ENCODE data around the gene TM9SF3. TPM values are rescaled to one million over a fixed set of nuclear protein-coding genes. Genes with fewer than 3 reads are reported as not detected.

TM9SF3 gene
- total RNA-seq, 1 donor from 2014 or later = 78.5 TPM

DNA sequence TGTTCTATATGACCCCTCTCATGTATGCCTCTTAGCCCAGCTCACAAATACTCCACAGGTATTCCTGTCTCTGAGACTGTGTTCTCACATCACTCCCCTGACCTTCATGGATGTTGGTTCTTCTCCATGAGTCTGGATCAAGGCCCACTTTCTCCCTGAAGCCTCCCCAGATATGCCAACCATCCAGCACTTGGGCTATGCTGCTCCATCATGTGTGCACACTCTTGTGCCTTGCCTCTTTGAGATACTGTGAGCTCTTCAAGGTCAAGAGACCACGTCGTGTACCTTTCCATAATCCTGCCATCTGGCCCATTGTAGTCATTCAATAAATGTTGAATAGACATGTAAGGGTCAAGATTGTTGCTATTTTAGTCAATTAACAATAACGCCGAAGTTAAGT, 30.1 kb upstream of the TM9SF3 start:
- TF ChIP-seq, protein P1, sequence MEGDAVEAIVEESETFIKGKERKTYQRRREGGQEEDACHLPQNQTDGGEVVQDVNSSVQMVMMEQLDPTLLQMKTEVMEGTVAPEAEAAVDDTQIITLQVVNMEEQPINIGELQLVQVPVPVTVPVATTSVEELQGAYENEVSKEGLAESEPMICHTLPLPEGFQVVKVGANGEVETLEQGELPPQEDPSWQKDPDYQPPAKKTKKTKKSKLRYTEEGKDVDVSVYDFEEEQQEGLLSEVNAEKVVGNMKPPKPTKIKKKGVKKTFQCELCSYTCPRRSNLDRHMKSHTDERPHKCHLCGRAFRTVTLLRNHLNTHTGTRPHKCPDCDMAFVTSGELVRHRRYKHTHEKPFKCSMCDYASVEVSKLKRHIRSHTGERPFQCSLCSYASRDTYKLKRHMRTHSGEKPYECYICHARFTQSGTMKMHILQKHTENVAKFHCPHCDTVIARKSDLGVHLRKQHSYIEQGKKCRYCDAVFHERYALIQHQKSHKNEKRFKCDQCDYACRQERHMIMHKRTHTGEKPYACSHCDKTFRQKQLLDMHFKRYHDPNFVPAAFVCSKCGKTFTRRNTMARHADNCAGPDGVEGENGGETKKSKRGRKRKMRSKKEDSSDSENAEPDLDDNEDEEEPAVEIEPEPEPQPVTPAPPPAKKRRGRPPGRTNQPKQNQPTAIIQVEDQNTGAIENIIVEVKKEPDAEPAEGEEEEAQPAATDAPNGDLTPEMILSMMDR (IDR thresholded peaks at IDR 0.05; ENCODE audit: insufficient read depth, low read length, poor library complexity, severe bottlenecking) = no peak
- no peak for DNase-seq (ENCODE audit: low read depth)
- Histone ChIP-seq H3K27me3 (ENCODE audit: control insufficient read depth, insufficient read depth, low read length) (no peaks in the 10 kb centered on the region), H3K36me3 (ENCODE audit: control insufficient read depth, insufficient read depth, low read length) (no peaks in the 10 kb centered on the region), H3K4me3 (ENCODE audit: low read depth, low read length) (no peak overlapping the region)

DNA sequence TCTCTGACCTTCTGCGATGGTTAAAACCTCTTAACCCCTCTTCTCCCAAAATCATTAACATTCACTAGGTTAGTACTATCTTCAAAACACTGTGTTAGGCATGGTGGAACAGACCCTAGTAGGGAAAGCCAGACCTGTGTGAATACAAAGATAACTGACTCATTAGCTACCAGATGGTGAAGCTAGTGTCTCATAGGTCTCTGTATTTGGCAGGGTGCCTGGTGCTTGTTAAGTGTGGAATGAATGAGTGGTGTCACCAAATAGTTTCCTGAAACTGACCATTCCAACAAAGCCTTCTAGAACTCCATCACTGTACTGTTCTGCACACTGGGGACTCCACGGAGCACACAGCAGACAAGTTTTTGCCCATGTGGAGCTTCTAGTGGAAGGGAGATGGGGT, 27.7 kb upstream of the TM9SF3 start:
- H3K4me3 ChIP-seq (ENCODE audit: low read depth, low read length) = no peak overlapping the region
- TF ChIP-seq, protein P1 (IDR thresholded peaks at IDR 0.05; ENCODE audit: insufficient read depth, low read length, poor library complexity, severe bottlenecking) = no peak
- no peaks in the 10 kb centered on the region for H3K36me3 ChIP-seq (ENCODE audit: control insufficient read depth, insufficient read depth, low read length)
- peak; percentile 78 for DNase-seq (ENCODE audit: low read depth)
- H3K27me3 ChIP-seq (ENCODE audit: control insufficient read depth, insufficient read depth, low read length) = no peaks in the 10 kb centered on the region

DNA sequence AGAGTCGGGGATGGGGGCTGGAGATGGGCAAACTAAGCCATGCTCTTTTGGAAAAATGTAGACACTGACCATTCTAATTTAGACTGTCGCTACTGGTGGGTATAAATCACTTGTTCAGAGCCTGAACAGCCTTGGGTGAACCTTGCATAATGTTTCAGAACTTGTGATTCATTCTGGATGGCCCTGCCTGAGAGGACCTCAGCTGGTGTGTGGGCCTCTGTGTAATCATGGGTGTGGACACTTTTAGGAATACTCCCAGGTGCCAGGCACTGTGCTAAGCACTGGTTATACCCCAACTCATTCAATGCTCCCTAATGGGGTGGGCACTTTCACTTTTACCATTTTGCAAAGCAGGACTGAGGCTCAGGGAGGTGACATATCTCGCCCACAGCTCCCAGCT, 26.8 kb upstream of the TM9SF3 start:
- TF ChIP-seq, protein P1 (IDR thresholded peaks at IDR 0.05; ENCODE audit: insufficient read depth, low read length, poor library complexity, severe bottlenecking) = no peak
- no peak overlapping the region for H3K4me3 ChIP-seq (ENCODE audit: low read depth, low read length)
- DNase-seq (ENCODE audit: low read depth) = no peak
- H3K27me3 ChIP-seq (ENCODE audit: control insufficient read depth, insufficient read depth, low read length) = no peaks in the 10 kb centered on the region
- no peaks in the 10 kb centered on the region for H3K36me3 ChIP-seq (ENCODE audit: control insufficient read depth, insufficient read depth, low read length)

DNA sequence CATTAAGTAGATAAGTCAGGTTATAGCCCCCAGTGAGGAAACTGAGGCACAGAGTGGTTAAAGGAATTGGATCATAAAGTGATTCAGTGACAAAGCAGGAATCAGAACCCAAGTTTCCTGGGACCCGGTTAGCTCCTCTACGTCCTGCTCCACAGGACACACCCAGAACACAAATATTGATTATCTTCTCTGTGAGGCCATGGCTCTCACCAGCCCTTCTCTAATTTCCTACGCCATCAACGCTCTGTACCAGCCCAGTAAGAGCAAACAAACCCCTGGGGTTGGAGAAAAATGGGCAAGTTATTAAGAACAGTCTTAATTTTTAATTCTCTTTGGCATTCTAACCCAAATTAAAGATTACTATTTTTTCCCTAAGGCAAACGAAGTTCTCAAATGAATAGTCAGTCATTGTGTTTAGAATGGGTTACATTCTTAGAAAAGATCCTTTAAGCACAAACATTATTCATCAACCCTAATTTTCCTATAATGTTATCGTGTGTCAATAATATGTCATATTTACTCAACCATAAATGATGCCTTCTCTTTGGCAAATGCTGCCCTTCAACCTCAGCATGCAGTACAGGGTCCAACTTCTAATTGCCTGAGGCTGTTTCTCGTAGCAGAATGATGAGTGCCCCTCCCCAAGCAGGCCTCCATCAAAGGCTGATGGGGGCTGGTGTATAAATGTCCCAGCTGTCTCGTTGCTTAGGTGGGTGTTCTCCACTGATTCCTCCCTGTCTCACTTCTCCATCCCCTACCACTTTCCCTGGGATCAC, 25.4 kb upstream of the TM9SF3 start:
- no peak for DNase-seq (ENCODE audit: low read depth)
- Histone ChIP-seq H3K4me3 (ENCODE audit: low read depth, low read length) (no peak overlapping the region), H3K27me3 (ENCODE audit: control insufficient read depth, insufficient read depth, low read length) (no peaks in the 10 kb centered on the region), H3K36me3 (ENCODE audit: control insufficient read depth, insufficient read depth, low read length) (no peaks in the 10 kb centered on the region)
- TF ChIP-seq, protein P1 (IDR thresholded peaks at IDR 0.05; ENCODE audit: insufficient read depth, low read length, poor library complexity, severe bottlenecking) = no peak

DNA sequence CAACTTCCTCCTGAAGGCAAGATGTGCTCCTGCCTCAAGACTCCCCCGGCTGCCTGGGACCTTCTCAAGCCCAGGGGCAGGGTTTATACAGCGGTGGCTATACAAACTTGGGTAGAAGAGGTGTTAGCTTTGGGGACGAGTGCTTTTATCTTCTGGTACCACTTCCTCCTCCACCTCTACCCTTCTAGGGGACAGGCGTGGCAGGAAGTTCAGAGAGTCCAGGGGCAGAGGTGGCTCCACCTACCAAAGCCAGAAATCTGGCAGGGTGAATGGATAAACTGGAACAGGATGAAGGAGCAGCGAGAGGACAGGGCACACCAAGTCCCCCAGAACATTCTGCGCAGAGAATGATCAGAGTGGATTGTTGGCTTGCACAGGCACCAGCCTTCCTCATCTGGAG, 24.0 kb upstream of the TM9SF3 start:
- Histone ChIP-seq H3K4me3 (ENCODE audit: low read depth, low read length) (no peak overlapping the region), H3K36me3 (ENCODE audit: control insufficient read depth, insufficient read depth, low read length) (no peaks in the 10 kb centered on the region), H3K27me3 (ENCODE audit: control insufficient read depth, insufficient read depth, low read length) (no peaks in the 10 kb centered on the region)
- DNase-seq (ENCODE audit: low read depth) = no peak
- TF ChIP-seq, protein P1 (IDR thresholded peaks at IDR 0.05; ENCODE audit: insufficient read depth, low read length, poor library complexity, severe bottlenecking) = no peak

DNA sequence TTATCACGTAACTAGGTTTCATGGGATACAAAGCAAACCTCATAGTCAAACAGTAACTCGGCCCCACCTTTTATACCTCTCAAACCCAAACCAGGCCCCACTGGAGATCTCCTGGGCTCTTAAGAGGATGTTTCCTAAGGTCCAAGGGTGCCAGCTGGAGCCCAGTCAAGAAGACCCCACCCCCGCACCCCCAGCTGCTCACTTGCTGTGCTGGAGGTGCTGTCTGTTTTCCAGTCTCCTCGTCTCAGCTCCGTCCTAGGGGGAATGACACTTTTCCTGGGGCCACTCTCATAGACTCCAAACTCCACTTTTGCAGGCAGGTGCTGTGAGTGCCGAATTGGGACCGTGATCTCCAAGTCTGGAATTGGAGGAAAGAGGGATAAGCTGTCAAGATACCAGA, 22.7 kb upstream of the TM9SF3 start:
- no peak for DNase-seq (ENCODE audit: low read depth)
- TF ChIP-seq, protein P1 (IDR thresholded peaks at IDR 0.05; ENCODE audit: insufficient read depth, low read length, poor library complexity, severe bottlenecking) = no peak
- Histone ChIP-seq H3K27me3 (ENCODE audit: control insufficient read depth, insufficient read depth, low read length) (no peaks in the 10 kb centered on the region), H3K36me3 (ENCODE audit: control insufficient read depth, insufficient read depth, low read length) (no peaks in the 10 kb centered on the region), H3K4me3 (ENCODE audit: low read depth, low read length) (no peak overlapping the region)

All from kidney epithelial cell (primary cell).